Adrenal gland (tissue), 12 donors: Measurements from ENCODE around the gene RIMS3. TPM values are rescaled to one million over a fixed set of nuclear protein-coding genes. Genes with fewer than 3 reads are reported as not detected.

Source experiments
- DNase-seq, 7 donors: peaks; one replicate each; pipeline ENCODE4 v3.0.0-alpha.2; 2019 to 2020
- H3K27ac ChIP-seq, 5 donors: fragments of 200-600 bp; sonication (generic) in 4 of 5; 1 replicate in 3 of 5; 2 replicates in 2 of 5; pipeline versions ENCODE4 v1.5.1 to v1.8.0; 2016 to 2020; ENCODE audit warnings: mild to moderate bottlenecking in 1 of 5
- H3K27me3 ChIP-seq: fragments of 200-600 bp; 2 replicates; pipeline ENCODE4 v1.8.0; 2021
- H3K36me3 ChIP-seq, 2 donors: fragments of 200-600 bp; replicated peaks in 1 of 2; 1 replicate in 1 of 2; 2 replicates in 1 of 2; pipeline versions ENCODE4 v1.5.1 to v1.8.0; 2018 to 2022
- H3K4me1 ChIP-seq, 2 donors: fragments of 200-600 bp; replicated peaks in 1 of 2; 1 replicate in 1 of 2; 2 replicates in 1 of 2; pipeline versions ENCODE4 v1.5.1 to v1.8.0; 2018 to 2021
- H3K4me3 ChIP-seq, 4 donors: fragments of 200-600 bp; sonication (generic) in 3 of 4; one replicate each; pipeline ENCODE4 v1.5.1; 2016 to 2018
- H3K9me3 ChIP-seq, 3 donors: fragments of 200-600 bp; sonication (generic) in 1 of 3; replicated peaks in 1 of 3; 1 replicate in 2 of 3; 2 replicates in 1 of 3; pipeline versions ENCODE4 v1.5.1 to v1.8.0; 2016 to 2021
- CTCF ChIP-seq, 6 experiments: fragments of 450-650 bp in 4 of 6; fragments of 200-600 bp in 2 of 6; sonication (generic) in 1 of 6; IDR thresholded peaks; 1 replicate in 5 of 6; 2 replicates in 1 of 6; pipeline versions ENCODE4 v1.5.1 to v1.8.0; 2016 to 2021; ENCODE audit warnings: antibody characterized with exemption in 6 of 6, mild to moderate bottlenecking in 2 of 6, moderate library complexity in 1 of 6
- POLR2A ChIP-seq, 2 donors: fragments of 450-650 bp; IDR thresholded peaks; one replicate each; pipeline ENCODE4 v1.6.1; 2017; ENCODE audit warnings: antibody characterized with exemption in 2 of 2, mild to moderate bottlenecking in 2 of 2, moderate library complexity in 1 of 2
- WGBS, 4 donors: extraction: QIAGEN DNeasy Blood & Tissue Kit in 2 of 4; methylation state at CpG; one replicate each; pipeline versions ENCODE4 v1.1.5 to v1.1.7; 2013 to 2017; 5-methylcytosine and 5-hydroxymethylcytosine counted together
- intact Hi-C, 2 donors: fragments of 100-400 bp; cut with DNase I; formaldehyde crosslinking; loops; one replicate each; pipeline versions ENCODE4 v1.14.1 to v1.15.0; 2022 to 2023
- polyA plus RNA-seq, 3 donors: library from polyadenylated mRNA; stranded (reverse); fragments of 200-250 nt in 2 of 3; fragments of 350-450 nt in 1 of 3; fragmentation: Illumina TruSeq in 1 of 3; extraction: RNeasy Lipid Tissue Mini Kit (QIAGEN cat#74804) in 1 of 3; gene quantifications; one replicate each; pipeline ENCODE4 v1.2.3, GENCODE V29; 2013 to 2014
- total RNA-seq, 9 donors: library from RNA; depleted of rRNA in 4 of 9; stranded (reverse); fragments of >200 nt in 4 of 9; fragments of 120-200 nt in 1 of 9; fragmentation: NEBNext Ultra II Directional in 1 of 9; extraction: Animal tissue kit (Norgen Biotek cat#: 25700) in 1 of 9; gene quantifications; one replicate each; pipeline versions ENCODE4 v1.1.0 to v1.2.4, GENCODE V29; 2013 to 2023
- donor health status: healthy with polysubstance abuse.
- donor health status: Bipolar disorder and iron deficiency.
- donor health status: DM: yes; HTN: yes; CAD: no.
- donor health status: DM: no; HTN: no; CAD: no.
- donor health status: DM: no; HTN: no; CAD: no.
- donor health status: DM: yes; HTN: yes; CAD: no.

Gene RIMS3
- total and polyA plus RNA-seq, 12 donors, result 0.84 to 10.3 (median 3.5) TPM

DNA sequence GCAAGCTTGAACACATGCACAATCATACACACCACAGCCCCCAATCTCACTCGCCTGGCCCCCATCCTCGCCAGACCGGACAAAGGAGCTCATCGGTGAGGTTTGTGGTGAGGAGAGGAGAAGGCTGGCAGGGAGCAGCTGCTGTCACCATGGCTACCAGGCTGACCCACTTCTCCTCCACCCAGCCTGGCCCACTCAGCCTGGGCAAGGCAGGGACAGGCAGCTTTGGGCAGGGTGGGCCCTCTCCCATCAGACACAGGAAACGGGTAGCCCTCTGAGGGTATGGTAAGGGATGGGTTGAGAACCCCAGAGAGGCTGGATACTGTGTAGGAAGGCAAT lies 15.9 kb downstream of the RIMS3 start:
- no peak overlapping the region for H3K4me3 ChIP-seq
- no peaks in the 10 kb centered on the region for H3K9me3 ChIP-seq
- peak overlapping the region in 2 of 5 donors; percentile 10 to 47 for H3K27ac ChIP-seq
- DNase-seq, result no peak
- intact Hi-C loops, result no loop called here
- H3K27me3 ChIP-seq, result no peaks in the 10 kb centered on the region
- no peaks in the 10 kb centered on the region for H3K36me3 ChIP-seq
- H3K4me1 ChIP-seq, result no peaks in the 10 kb centered on the region
- TF ChIP-seq POLR2A (IDR thresholded peaks at IDR 0.05) (no peak), CTCF (IDR thresholded peaks at IDR 0.05) (no peak)
- WGBS, 4 donors, result 38 to 83% (median 65%) methylated on average over 1 to 5 of the region's 5 CpGs

- no peak for TF ChIP-seq CTCF (IDR thresholded peaks at IDR 0.05)
- no peak for TF ChIP-seq POLR2A (IDR thresholded peaks at IDR 0.05)
- Histone ChIP-seq H3K4me3 (no peak overlapping the region), H3K36me3 (no peaks in the 10 kb centered on the region), H3K27me3 (no peaks in the 10 kb centered on the region), H3K4me1 (no peaks in the 10 kb centered on the region), H3K9me3 (no peaks in the 10 kb centered on the region), H3K27ac (peak overlapping the region in 1 of 5 donors; percentile 47)
- DNase-seq, result no peak
- intact Hi-C loops, result no loop called here
- 81 to 91% (median 85%) methylated on average over 13 to 15 of the region's 15 CpGs for WGBS, 4 donors
These were observed 16.4 kb downstream of the RIMS3 start for GRCh38 chr1:40648928-40649591.

DNA sequence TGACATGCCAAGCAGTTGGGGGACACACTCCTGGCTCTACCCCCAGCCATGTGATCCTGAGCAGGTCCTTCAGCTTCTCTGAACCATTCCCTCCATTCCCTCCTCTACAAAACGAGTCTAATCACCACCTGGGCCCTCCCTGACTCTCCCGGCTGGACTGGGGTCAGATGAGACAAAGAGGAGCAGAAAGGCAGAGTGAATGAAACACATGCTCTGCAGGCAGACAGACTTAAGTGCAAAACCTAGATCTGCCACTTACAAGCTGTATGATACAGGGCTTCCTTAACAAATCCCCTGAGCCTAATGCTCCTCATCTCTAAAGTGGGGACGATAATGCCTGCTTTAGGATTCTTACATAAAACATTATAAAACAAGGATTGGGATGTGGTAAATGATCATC lies 17.3 kb downstream of the RIMS3 start:
- no peak overlapping the region for H3K4me3 ChIP-seq
- 77 to 89% (median 88%) methylated on average over 3 of the region's 3 CpGs for WGBS, 4 donors
- no peaks in the 10 kb centered on the region for H3K4me1 ChIP-seq
- no peaks in the 10 kb centered on the region for H3K9me3 ChIP-seq
- TF ChIP-seq POLR2A (IDR thresholded peaks at IDR 0.05) (no peak), CTCF (IDR thresholded peaks at IDR 0.05) (no peak)
- no peaks in the 10 kb centered on the region for H3K36me3 ChIP-seq
- no peak for DNase-seq
- no peak overlapping the region for H3K27ac ChIP-seq
- intact Hi-C loops, result no loop called here
- no peaks in the 10 kb centered on the region for H3K27me3 ChIP-seq

DNA sequence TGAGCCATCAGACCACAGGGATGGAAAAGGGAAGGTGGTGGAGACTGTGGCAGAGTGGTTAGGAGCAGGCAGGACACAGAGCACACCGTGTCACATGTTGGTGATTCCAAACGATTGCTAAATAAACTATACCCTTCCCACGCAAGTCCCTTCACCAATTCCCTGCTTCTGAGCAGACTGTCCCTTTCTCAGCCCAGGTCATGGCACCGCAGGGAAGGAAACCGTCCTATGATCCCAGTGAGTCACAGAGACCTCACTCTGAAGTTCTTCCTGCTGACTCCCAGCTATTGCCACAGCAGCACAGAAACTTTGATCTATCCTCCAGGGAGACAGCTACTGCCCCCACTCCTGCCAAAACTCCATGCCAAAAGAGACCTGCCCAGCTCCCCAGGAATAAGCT lies 19.2 kb downstream of the RIMS3 start:
- no peak overlapping the region for H3K4me3 ChIP-seq
- intact Hi-C loops, result no loop called here
- TF ChIP-seq CTCF (IDR thresholded peaks at IDR 0.05), result no peak
- no peak for TF ChIP-seq POLR2A (IDR thresholded peaks at IDR 0.05)
- no peaks in the 10 kb centered on the region for H3K9me3 ChIP-seq
- H3K27me3 ChIP-seq, result no peaks in the 10 kb centered on the region
- 56 to 72% (median 60%) methylated on average over 5 of the region's 5 CpGs for WGBS, 4 donors
- peak overlapping the region in 1 of 5 donors; percentile 23 for H3K27ac ChIP-seq
- DNase-seq, result peak in 3 of 7 donors; percentile 16 to 41 (median 28)
- H3K4me1 ChIP-seq, result no peaks in the 10 kb centered on the region
- no peaks in the 10 kb centered on the region for H3K36me3 ChIP-seq
